ENCODE data around the gene ZNF195. TPM values are rescaled to one million over a fixed set of nuclear protein-coding genes. Genes with fewer than 3 reads are reported as not detected.
A peak's percentile ranks its signal among the peaks of the same experiment; 100 is the strongest.
"Not testable (repeated sequence)": the region's sequence is repeated elsewhere in the genome, so short reads cannot be mapped to it uniquely, and the experiment has no call there.

Gene ZNF195
- 10 to 100 TPM in 1 of 6 experiments, 1 to 10 TPM in 5; 6.9 to 10.1 (median 7.5) TPM for total RNA-seq
- long read RNA-seq, partial matches to known transcripts, result 0 of 5 reads
- long read RNA-seq, other reads (novel, unspliced or antisense), result 1 of 5 reads

DNA sequence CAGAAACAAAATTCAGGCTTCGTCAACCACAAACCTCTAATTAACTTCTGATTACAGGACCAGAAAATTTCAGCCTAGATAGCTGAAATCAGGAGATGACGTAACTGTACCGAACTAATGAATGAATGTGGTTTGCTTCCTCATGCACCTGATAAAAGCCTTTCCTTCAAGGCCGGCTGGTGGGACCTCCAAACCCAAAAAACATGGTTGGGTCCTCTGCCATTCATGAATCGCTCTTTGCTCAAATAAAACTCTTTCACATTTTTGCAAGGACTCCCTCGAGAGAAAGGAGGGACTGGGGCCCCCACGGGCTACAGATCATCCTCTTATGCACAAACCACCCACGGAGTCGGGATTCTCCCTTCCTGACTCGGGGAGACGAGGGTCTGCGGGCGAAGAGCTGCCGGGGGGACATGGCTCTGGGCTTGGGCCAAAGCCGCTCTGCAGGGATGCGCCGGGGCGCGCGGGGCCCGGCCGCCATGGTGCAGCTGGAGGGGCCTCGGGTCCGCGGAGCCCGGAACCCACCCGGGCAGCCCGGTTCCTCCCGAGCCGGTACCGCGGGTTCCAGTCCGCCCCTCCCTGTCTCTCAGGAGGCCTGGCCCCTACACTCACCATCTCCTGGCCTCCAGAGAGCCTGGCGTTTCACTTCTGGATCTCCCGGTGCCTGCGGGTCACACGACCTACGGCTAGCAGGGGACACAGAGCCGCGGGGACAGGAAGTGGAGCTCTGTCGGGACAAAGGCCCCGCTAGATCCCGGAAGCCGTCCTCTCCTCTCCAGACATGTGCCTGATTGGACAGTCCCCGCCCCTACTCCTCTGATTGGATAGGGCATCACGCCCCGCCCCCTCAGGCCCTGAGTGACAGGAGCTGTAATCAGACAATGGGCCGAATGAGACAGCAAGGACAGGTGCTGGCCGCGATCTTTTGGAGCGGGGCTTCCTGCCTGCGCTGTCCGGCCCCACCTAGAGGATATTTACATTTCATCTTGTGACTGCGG lies at the start of gene ZNF195:
Gene ZNF195, minus strand, starts transcription at position 721 of the 998 bp plus-strand sequence. Its CDS starts 106 bp downstream, at position 615.
- Histone ChIP-seq H3K9me3 (no peaks in the 10 kb centered on the region), H3K27ac (peak within 1 kb of the TSS; percentile 42 to 84 (median 67)), H3K36me3 (no peaks in the 10 kb centered on the region), H3K4me1 (no peaks in the 10 kb centered on the region), H3K4me3 (peak within 1 kb of the TSS; percentile 85 to 99 (median 96)), H3K27me3 (no peaks in the 10 kb centered on the region)
- TF ChIP-seq POLR2A (IDR thresholded peaks at IDR 0.05), result peak; percentile 72
- TF ChIP-seq, protein P1, sequence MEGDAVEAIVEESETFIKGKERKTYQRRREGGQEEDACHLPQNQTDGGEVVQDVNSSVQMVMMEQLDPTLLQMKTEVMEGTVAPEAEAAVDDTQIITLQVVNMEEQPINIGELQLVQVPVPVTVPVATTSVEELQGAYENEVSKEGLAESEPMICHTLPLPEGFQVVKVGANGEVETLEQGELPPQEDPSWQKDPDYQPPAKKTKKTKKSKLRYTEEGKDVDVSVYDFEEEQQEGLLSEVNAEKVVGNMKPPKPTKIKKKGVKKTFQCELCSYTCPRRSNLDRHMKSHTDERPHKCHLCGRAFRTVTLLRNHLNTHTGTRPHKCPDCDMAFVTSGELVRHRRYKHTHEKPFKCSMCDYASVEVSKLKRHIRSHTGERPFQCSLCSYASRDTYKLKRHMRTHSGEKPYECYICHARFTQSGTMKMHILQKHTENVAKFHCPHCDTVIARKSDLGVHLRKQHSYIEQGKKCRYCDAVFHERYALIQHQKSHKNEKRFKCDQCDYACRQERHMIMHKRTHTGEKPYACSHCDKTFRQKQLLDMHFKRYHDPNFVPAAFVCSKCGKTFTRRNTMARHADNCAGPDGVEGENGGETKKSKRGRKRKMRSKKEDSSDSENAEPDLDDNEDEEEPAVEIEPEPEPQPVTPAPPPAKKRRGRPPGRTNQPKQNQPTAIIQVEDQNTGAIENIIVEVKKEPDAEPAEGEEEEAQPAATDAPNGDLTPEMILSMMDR (IDR thresholded peaks at IDR 0.05), result no peak
- intact Hi-C loops (cut with DNase I), result no loop called here
- ATAC-seq (peak; percentile 100), DNase-seq (peak; percentile 98 to 99 (median 98))
- WGBS (ENCODE audit: insufficient coverage, low coverage, low lambda C conversion rate, missing lambda C conversion rate), result 2% methylated on average over 23 of the region's 54 CpGs

DNA sequence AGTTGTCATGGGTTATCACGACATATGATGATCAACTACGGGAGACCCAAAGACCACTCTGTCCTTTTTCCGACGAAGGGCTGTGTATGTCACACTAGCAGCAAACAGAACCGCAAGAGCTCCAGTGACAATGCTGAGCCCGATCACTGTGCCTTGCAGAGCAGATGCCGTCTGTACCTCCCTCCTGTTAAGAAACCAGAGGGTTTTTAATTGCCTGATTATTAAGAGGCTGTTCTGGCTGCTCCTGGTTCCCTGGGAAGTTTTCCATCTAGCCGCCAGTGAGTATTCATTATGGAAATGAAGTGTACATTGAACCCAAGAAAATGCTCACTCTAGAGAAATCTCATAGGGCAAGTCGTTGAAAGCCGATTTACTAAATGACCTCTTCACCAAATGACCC lies 49.1 kb upstream of the ZNF195 start:
- H3K27me3 ChIP-seq; H3K27ac ChIP-seq; DNase-seq; H3K4me3 ChIP-seq; intact Hi-C loops (cut with DNase I); H3K4me1 ChIP-seq; H3K36me3 ChIP-seq; ATAC-seq; H3K9me3 ChIP-seq: not testable (repeated sequence)
- 72% methylated on average over 6 of the region's 10 CpGs for WGBS (ENCODE audit: insufficient coverage, low coverage, low lambda C conversion rate, missing lambda C conversion rate)

DNA sequence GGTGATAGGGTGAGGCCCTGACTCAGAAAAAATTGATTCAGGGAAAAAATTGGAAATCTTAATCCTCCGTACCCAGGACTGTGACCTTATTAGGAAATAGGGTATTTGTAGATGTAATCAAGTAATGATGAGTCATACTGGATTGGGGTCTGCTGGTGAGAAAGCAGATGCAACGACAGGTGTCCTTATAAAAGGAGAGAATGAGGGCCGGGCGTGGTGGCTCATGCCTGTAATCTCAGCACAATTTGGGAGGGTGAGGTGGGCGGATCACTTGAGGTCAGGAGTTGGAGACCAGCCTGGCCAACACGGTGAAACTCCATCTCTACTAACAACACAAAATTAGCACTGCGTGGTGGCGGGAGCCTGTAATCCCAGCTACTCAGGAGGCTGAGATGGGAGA lies 47.6 kb upstream of the ZNF195 start:
- WGBS (ENCODE audit: insufficient coverage, low coverage, low lambda C conversion rate, missing lambda C conversion rate), result 73% methylated on average over 8 of the region's 8 CpGs
- H3K4me1 ChIP-seq; H3K27ac ChIP-seq; H3K36me3 ChIP-seq; DNase-seq; ATAC-seq; intact Hi-C loops (cut with DNase I); H3K27me3 ChIP-seq; H3K9me3 ChIP-seq; H3K4me3 ChIP-seq: not testable (repeated sequence)

DNA sequence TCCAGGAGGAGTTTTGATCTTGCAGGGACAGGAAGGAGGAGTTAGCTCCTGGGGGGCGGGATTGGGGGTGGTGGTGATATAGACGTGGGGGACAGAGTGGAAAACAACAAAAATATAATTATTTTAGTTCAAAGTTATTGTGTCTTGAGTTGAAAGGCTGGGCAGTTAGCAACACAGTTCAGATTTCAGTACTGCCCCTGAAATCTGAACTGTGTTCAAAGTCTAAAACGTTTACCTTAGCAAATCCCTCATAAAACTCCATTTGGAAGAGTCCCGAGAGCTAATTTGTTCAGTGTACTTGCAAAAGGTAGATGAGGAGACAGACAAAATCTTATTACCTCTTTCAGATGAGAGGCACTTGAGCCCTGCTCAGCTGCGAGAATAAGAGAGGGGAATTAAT lies 45.0 kb upstream of the ZNF195 start:
- DNase-seq; H3K27me3 ChIP-seq; H3K9me3 ChIP-seq; ATAC-seq; H3K36me3 ChIP-seq; H3K4me1 ChIP-seq; intact Hi-C loops (cut with DNase I); H3K27ac ChIP-seq: not testable (repeated sequence)
- 23% methylated on average over 5 of the region's 5 CpGs for WGBS (ENCODE audit: insufficient coverage, low coverage, low lambda C conversion rate, missing lambda C conversion rate)
- H3K4me3 ChIP-seq, result peak overlapping the region in 1 of 3 donors; percentile 59

DNA sequence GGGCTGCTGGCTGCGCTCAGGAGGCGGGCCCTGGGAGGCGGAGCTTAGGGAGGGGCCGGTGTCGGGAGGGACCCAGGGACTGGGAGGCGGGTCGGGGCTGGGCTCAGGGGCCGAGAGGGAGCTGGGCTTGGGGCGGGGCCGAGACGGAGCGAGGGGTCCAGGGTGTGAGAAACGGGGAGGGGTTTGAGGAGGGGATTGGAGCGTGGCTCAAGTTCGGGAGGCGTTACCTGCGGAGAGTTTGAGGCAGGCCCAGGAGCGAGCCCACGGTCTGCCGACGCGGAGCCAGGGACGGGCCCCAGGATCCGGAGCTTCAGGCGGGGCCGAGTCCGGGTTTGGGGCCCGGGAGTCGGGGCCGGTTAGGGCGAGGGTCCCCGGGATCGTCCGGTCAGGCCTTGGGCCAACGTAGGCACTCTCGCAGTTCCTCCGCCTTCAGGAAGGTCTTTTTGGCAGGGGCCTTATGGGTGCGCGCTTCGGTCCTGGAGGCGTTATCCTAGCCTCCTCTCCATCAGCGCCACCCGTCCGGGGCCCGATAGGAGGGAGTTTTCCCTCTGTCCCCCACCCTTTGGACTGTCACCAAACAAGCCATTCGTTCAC lies 44.3 kb upstream of the ZNF195 start:
- DNase-seq, result not testable (repeated sequence)
- under 1% methylated on average over 20 of the region's 46 CpGs for WGBS (ENCODE audit: insufficient coverage, low coverage, low lambda C conversion rate, missing lambda C conversion rate)

DNA sequence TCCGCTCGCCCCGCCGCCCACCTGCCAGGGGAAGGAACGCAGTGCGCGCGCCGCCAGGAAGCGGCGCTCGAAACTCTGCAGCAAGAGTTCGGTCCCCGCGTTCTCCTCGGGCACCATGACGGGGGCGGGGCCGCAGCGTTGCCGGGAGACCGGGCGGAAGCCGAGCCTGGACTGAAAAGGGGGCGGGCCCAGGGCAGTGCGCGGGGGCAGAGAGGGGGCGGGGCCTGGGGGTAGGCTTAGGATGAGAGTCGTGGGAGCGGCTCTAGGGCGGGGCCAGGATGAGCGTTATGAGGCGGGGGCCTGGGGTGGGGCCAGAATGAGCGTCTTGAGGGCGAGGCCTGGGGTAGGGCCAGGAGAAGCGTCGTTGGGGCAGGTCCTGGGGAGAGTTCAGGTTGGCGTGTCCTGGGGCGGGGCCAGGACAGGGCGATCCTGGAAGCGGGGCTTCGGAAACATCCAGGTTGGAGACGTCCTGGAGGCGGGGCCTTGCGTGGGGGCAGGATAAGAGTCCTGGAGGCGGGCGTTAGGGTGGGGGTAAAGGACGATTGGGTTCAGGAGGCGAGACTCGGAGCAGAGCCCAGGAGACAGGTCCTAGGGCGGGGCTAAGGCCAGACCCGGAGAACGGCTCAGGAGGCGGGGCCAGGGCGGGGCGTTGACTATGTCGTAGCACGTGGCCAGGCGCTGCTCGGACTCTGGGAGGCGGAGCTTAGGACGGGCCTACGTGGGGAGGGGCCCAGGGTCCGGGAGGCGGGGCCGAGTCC lies 43.6 kb upstream of the ZNF195 start:
- H3K4me1 ChIP-seq; H3K27me3 ChIP-seq; H3K36me3 ChIP-seq; H3K9me3 ChIP-seq; intact Hi-C loops (cut with DNase I): not testable (repeated sequence)
- peak overlapping the region; percentile 57 to 70 (median 59) for H3K4me3 ChIP-seq
- under 1% methylated on average over 32 of the region's 66 CpGs for WGBS (ENCODE audit: insufficient coverage, low coverage, low lambda C conversion rate, missing lambda C conversion rate)
- ATAC-seq (peak; percentile 100), DNase-seq (peak; percentile 99 to 100 (median 100))
- H3K27ac ChIP-seq, result peak overlapping the region in 1 of 3 donors; percentile 38

More for the DNA sequence above, 44.3 kb upstream of the ZNF195 start:
- H3K9me3 ChIP-seq; ATAC-seq; H3K36me3 ChIP-seq; H3K27me3 ChIP-seq; intact Hi-C loops (cut with DNase I); H3K4me1 ChIP-seq: not testable (repeated sequence)
- Histone ChIP-seq H3K4me3 (peak overlapping the region; percentile 56 to 66 (median 59)), H3K27ac (peak overlapping the region in 2 of 3 donors; percentile 15 to 65)

DNA sequence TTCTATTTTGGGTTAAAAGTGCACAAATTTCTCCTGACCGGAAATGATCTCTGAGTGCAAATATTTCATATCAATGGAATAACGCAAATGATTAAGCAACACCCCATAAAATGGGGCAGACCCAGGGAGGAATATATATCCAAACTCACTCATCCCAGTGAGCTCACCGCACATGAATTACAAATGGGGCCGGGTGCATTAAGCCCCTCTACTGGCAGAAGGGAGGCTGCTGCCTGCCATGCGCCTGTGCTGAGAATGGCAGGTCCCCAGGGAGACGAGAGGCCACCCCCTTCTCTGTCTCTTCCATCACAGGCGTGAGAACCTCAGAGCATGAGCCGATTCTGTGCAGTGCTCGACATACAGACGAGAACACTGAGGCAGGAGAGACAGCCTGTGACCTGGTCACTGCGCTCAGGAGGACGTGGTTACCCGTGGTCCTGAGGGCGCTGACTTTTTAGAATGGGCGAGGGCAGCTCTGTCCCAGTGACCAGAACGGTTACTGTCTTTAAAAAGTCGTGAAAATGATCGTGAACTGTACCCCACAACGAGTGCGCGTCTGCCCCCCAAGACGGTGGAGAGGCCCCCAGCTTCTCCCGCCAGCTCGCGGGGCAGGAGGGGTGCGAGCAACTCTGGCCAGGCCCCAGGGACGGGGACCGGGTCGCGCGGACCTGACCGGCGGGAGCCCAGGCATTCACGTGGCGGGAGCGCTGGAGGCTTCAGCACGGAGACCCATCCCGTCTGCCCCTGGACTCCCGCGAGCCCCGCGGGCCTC lies 42.8 kb upstream of the ZNF195 start:
- WGBS (ENCODE audit: insufficient coverage, low coverage, low lambda C conversion rate, missing lambda C conversion rate), result 6% methylated on average over 23 of the region's 42 CpGs
- H3K27ac ChIP-seq, result peak overlapping the region in 1 of 3 donors; percentile 38
- H3K36me3 ChIP-seq; H3K4me1 ChIP-seq; DNase-seq; ATAC-seq; H3K9me3 ChIP-seq; H3K27me3 ChIP-seq; intact Hi-C loops (cut with DNase I): not testable (repeated sequence)
- H3K4me3 ChIP-seq, result peak overlapping the region; percentile 57 to 70 (median 59)

DNA sequence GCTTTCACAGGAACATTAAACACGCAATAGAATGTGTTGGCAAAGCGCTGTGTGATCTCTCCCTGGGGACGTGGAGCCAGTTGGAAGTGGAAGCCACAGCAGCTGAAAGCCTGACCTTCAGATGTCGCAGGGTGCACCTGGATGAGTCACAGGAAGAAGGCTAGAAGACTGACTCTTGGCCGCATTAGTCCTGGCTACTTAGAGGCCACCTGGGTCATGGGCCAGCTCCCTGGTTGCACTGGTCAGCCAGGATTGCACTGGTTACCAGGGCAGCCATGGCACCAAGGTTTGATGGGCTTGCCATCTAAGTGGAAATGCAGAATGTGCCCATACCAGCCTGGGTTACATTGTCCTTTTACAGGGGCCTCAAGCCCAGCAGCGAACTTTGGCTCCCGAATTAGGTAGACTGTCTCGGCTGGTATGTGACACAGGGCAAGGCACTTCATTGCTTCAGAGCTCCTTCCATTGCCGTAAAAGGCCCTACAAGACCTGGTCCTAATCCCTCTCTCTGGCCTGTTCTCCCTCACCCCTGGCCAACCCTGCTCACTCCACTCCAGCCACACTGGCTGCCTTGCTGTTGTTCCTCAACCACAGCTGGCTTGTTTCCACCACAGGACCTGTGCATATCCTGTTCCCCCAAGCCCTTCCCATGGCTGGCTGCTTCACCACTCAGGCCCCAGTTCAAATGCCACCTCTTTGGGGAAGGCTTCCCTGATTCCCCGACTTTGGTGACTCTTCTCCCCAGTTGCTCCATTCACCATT lies 41.5 kb upstream of the ZNF195 start:
- H3K27ac ChIP-seq; H3K27me3 ChIP-seq; H3K4me3 ChIP-seq; H3K4me1 ChIP-seq; intact Hi-C loops (cut with DNase I); ATAC-seq; DNase-seq; H3K36me3 ChIP-seq; H3K9me3 ChIP-seq: not testable (repeated sequence)
- WGBS (ENCODE audit: insufficient coverage, low coverage, low lambda C conversion rate, missing lambda C conversion rate), result 78% methylated on average over 4 of the region's 10 CpGs

Measured in right lobe of liver (tissue), 6 donors.